ENCODE data around the gene MEI1.

The MEI1 gene

GRCh38 chr22:41836551-41836950 lies 137.2 kb downstream of the MEI1 start:
- Histone ChIP-seq H3K4me2 (ENCODE audit: low read length) (peak overlapping the region; percentile 40), H3K9me2 (replicated peaks; ENCODE audit: control insufficient read depth, low read length) (no peaks in the 10 kb centered on the region), H3K36me3 (ENCODE audit: control insufficient read depth, low read length) (peaks cover 88% of the 10 kb centered on the region), H4K20me1 (ENCODE audit: control insufficient read depth, insufficient read depth, low read depth, low read length) (peaks cover 32% of the 10 kb centered on the region), H3K79me2 (ENCODE audit: control insufficient read depth, low read length) (peaks cover 96% of the 10 kb centered on the region), H3K9me3 (ENCODE audit: control insufficient read depth, insufficient read depth, low read length) (peaks cover 5% of the 10 kb centered on the region; the same call in 1 of the 2 replicates), H3K27me3 (ENCODE audit: control insufficient read depth, low read length) (no peaks in the 10 kb centered on the region), H3F3A (ENCODE audit: control insufficient read depth, insufficient read depth) (peaks cover 10% of the 10 kb centered on the region), H3K4me3 (ENCODE audit: low read length) (no peak overlapping the region), H3K4me1 (ENCODE audit: control insufficient read depth, low read length) (peaks cover 75% of the 10 kb centered on the region), H3K27ac (ENCODE audit: low read depth, low read length) (peak overlapping the region; percentile 32)
- no peak for TF ChIP-seq EZH2phosphoT487 (IDR thresholded peaks at IDR 0.05; ENCODE audit: borderline replicate concordance, low read length)

- Histone ChIP-seq H3K9me3 (ENCODE audit: control insufficient read depth, insufficient read depth, low read length) (no peaks in the 10 kb centered on the region), H3F3A (ENCODE audit: control insufficient read depth, insufficient read depth) (peaks cover 8% of the 10 kb centered on the region), H3K27ac (ENCODE audit: low read depth, low read length) (peak overlapping the region; percentile 31), H3K9me2 (replicated peaks; ENCODE audit: control insufficient read depth, low read length) (no peaks in the 10 kb centered on the region), H3K36me3 (ENCODE audit: control insufficient read depth, low read length) (peaks cover 91% of the 10 kb centered on the region), H3K4me3 (ENCODE audit: low read length) (0 out of 2 replicates have a peak overlapping the region, but pooled peaks have one; percentile 8), H3K4me1 (ENCODE audit: control insufficient read depth, low read length) (peaks cover 88% of the 10 kb centered on the region), H3K79me2 (ENCODE audit: control insufficient read depth, low read length) (peaks cover 99% of the 10 kb centered on the region), H3K27me3 (ENCODE audit: control insufficient read depth, low read length) (no peaks in the 10 kb centered on the region), H3K4me2 (ENCODE audit: low read length) (peak overlapping the region; percentile 58), H4K20me1 (ENCODE audit: control insufficient read depth, insufficient read depth, low read depth, low read length) (peaks cover 41% of the 10 kb centered on the region)
- TF ChIP-seq CTCF (IDR thresholded peaks at IDR 0.05; ENCODE audit: low read depth, low read length, poor library complexity, severe bottlenecking): no peak
- TF ChIP-seq EZH2phosphoT487 (IDR thresholded peaks at IDR 0.05; ENCODE audit: borderline replicate concordance, low read length): no peak
Observed at GRCh38 chr22:41838842-41839618, 139.7 kb downstream of the MEI1 start.

- H3K4me2 ChIP-seq (ENCODE audit: low read length): peak overlapping the region; percentile 58
Observed at GRCh38 chr22:41840216-41840615, 140.9 kb downstream of the MEI1 start.

More at GRCh38 chr22:41840216-41840615, 140.9 kb downstream of the MEI1 start:
- TF ChIP-seq EZH2phosphoT487 (IDR thresholded peaks at IDR 0.05; ENCODE audit: borderline replicate concordance, low read length) (no peak), CTCF (IDR thresholded peaks at IDR 0.05; ENCODE audit: low read depth, low read length, poor library complexity, severe bottlenecking) (no peak)
- H3K9me3 ChIP-seq (ENCODE audit: control insufficient read depth, insufficient read depth, low read length): no peaks in the 10 kb centered on the region
- H3K9me2 ChIP-seq (replicated peaks; ENCODE audit: control insufficient read depth, low read length): no peaks in the 10 kb centered on the region
- peaks cover 51% of the 10 kb centered on the region for H4K20me1 ChIP-seq (ENCODE audit: control insufficient read depth, insufficient read depth, low read depth, low read length)
- no peaks in the 10 kb centered on the region for H3K27me3 ChIP-seq (ENCODE audit: control insufficient read depth, low read length)
- H3K4me1 ChIP-seq (ENCODE audit: control insufficient read depth, low read length): peaks cover 94% of the 10 kb centered on the region
- H3K4me3 ChIP-seq (ENCODE audit: low read length): peak overlapping the region; percentile 18; the same call in 1 of the 2 replicates
- H3K36me3 ChIP-seq (ENCODE audit: control insufficient read depth, low read length): peaks cover 93% of the 10 kb centered on the region
- 0 out of 2 replicates have a peak overlapping the region, but pooled peaks have one; percentile 6 for H3K27ac ChIP-seq (ENCODE audit: low read depth, low read length)
- H3F3A ChIP-seq (ENCODE audit: control insufficient read depth, insufficient read depth): peaks cover 13% of the 10 kb centered on the region
- peaks cover 99% of the 10 kb centered on the region for H3K79me2 ChIP-seq (ENCODE audit: control insufficient read depth, low read length)

Data from DOHH2 (cell line).